ENCODE results near the gene MFSD1. TPM values are rescaled to one million over a fixed set of nuclear protein-coding genes. Genes with fewer than 3 reads are reported as not detected.

MFSD1 gene
- total and polyA plus RNA-seq, 2 of the 4 experiments (the other 2 are of a cell fraction): 50.4 to 64.2 TPM

DNA sequence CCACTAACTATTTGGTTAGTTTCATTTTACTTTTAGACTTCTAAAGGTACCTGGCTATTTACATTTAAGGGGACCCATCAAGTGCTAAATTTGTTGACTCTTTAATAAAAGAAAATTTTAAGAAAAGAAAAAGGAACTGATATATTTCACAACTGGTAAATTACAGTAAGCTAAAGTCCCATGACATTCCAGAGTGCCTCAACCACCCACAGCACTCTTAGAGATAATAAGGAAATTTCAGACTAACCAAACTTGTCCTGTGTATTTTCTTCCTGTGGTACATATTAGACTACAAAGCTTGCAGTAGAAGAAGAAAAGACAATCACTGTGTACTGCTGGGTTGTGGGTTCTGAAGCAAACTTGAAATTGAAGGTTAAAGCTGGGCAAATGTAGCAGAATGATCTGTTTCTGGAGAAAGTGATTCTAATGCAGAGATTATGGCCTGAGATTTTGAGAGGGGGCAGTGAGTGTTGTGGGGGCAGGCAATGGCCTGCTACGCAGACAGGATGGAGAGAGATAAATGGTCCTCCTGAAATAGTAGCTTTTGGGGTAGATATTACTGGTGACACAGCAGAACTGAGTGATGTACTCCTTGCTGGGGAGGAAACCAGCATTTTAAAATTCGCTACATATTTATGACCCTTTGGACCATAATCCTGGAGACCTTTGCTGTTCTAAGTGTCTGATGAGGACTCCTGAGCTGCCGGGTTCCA lies 24.5 kb upstream of the MFSD1 start:
- 73% methylated on average over 2 of the region's 3 CpGs; no CpG with 5 or more reads in 1 of the 2 experiments for WGBS, 2 experiments (ENCODE audit: extremely low coverage in 2 of 2, insufficient read length in 1 of 2)
- Histone ChIP-seq H2BK15ac (ENCODE audit: low read depth, low read length) (0 out of 3 replicates have a peak overlapping the region, but pooled peaks have one; percentile 10), H3K9me3 (ENCODE audit: control insufficient read depth, insufficient read depth, low read length) (no peaks in the 10 kb centered on the region), H3K4me2 (ENCODE audit: low read depth, low read length) (no peak overlapping the region), H3K27me3 (ENCODE audit: control insufficient read depth, insufficient read depth, low read length) (no peaks in the 10 kb centered on the region), H4K91ac (ENCODE audit: insufficient read depth, low read depth, low read length) (0 out of 2 replicates have a peak overlapping the region, but pooled peaks have one; percentile 2), H4K5ac (ENCODE audit: low read depth, low read length) (peak overlapping the region; percentile 84), H4K8ac (ENCODE audit: low read depth in 2 of 2, low read length in 2 of 2) (peak overlapping the region in 1 of 2 experiments; percentile 50; a peak in 1 of 4 replicates), H3K4me3 (ENCODE audit: insufficient read depth, low read depth, low read length) (no peak overlapping the region), H3K23ac (ENCODE audit: low read depth, low read length) (no peak overlapping the region), H3K27ac (ENCODE audit: insufficient read depth, low read length) (no peak overlapping the region), H3K18ac (ENCODE audit: low read depth, low read length) (peak overlapping the region; percentile 78), H3K4ac (ENCODE audit: low read depth, low read length) (no peak overlapping the region), H4K20me1 (ENCODE audit: insufficient read depth, low read length) (no peaks in the 10 kb centered on the region), H2BK120ac (ENCODE audit: low read depth, low read length) (no peak overlapping the region), H3K79me1 (ENCODE audit: low read depth in 1 of 2, low read length in 2 of 2) (no peaks in the 10 kb centered on the region), H2AK5ac (ENCODE audit: low read depth, low read length) (no peak overlapping the region), H3K4me1 (ENCODE audit: control insufficient read depth, insufficient read depth, low read length) (peaks cover 16% of the 10 kb centered on the region), H3K36me3 (ENCODE audit: control insufficient read depth, insufficient read depth, low read length) (no peaks in the 10 kb centered on the region), H2BK20ac (ENCODE audit: low read depth, low read length) (peak overlapping the region; percentile 28; the same call in 1 of the 2 replicates), H2AK9ac (replicated peaks; ENCODE audit: low read depth, low read length, poor library complexity) (no peak overlapping the region), H3K9ac (ENCODE audit: low read depth, low read length) (no peak overlapping the region), H3K9me1 (ENCODE audit: insufficient read depth, low read length) (no peaks in the 10 kb centered on the region), H2BK5ac (ENCODE audit: low read depth, low read length, poor library complexity, severe bottlenecking) (no peak overlapping the region), H2AFZ (replicated peaks; ENCODE audit: low read length, poor library complexity) (no peak overlapping the region), H3K56ac (ENCODE audit: extremely low read depth, insufficient read depth, low read length) (no peak overlapping the region), H3K14ac (replicated peaks; ENCODE audit: low read depth, low read length) (no peak overlapping the region)
- POLR2A ChIA-PET (ENCODE audit: unreplicated experiment): interaction anchor here (0.5 kb wide), 1 partner anchor 1474 kb away, joined by 6 read pairs; no protein-coding TSS in a partner anchor
- ATAC-seq (ENCODE audit: low read depth) (no peak; the same call in 1 of the 2 replicates), DNase-seq (no peak)
- CTCF ChIA-PET: interaction anchor here (1.1 to 1.5 kb wide), 5 partner anchors 9 to 28 kb away, joined by 3 to 9 read pairs (median 4); no protein-coding TSS in a partner anchor
- in situ Hi-C loops (cut with MboI; ENCODE audit: low sequenced_read_pairs) (loop anchor here (25.0 kb wide), 1 partner anchor 665 kb away; the partner anchor contains the start of genes RSRC1 and SHOX2), intact Hi-C loops (cut with micrococcal nuclease) (no loop called here), dilution Hi-C loops (cut with HindIII; ENCODE audit: low sequenced_read_pairs, unreplicated experiment) (no loop called here)
- no peak for TF ChIP-seq FOS (IDR thresholded peaks at IDR 0.05; ENCODE audit: low read depth, low read length)
- no TSS peak for BruUV-seq (replicated peaks)

All from IMR-90 (cell line).